Iris pigment epithelial cell (primary cell): Measurements from ENCODE around the gene PATE2.

ENCODE experiments used
- DNase-seq: peaks from one replicate; pipeline ENCODE4 v3.0.0-alpha.2; 2011; ENCODE audit warnings: low read depth

The PATE2 gene

DNA sequence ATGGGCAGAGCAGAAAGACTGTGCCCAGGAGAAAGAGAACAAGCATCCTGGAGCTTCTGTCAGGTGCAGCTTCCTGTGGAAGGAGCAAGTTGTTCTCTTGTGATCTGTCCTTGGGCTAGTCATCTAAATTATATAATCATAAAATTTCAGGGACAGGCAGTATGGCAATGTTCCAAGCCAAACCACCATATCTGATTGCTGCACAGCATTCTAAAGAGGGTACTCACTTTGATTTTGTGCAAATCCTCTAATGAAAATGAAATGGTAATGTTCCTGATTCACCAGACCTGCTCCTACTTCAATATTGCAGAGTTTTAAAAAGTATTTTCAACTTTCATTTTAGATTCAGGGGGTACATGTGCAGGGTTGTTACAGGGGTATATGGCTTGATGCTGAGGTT is at the start of gene PATE2:
Gene PATE2, minus strand, starts transcription at position 101 of the 400 bp plus-strand sequence. Its CDS starts 55 bp downstream, at position 46.
- no peak for DNase-seq

DNA sequence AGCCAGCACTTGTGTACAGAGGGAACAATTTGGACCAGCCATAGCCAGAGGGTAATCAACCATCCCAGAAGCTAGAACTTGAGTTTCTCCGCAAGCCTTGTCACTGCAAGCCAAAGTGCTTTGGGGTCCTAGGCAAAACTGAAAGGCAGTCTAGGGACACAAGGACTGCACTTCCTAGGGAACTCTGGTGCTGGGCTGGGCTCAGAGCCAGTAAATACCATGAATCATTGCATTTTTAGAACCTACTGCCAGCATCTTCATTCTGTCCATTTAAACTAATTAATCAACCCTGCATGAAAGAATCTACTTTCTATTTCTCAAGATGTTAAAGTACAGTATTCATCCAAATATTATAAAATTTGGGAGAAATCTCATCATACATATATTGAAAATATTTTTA is 29.3 kb upstream of the PATE2 start:
- peak; percentile 19 for DNase-seq

DNA sequence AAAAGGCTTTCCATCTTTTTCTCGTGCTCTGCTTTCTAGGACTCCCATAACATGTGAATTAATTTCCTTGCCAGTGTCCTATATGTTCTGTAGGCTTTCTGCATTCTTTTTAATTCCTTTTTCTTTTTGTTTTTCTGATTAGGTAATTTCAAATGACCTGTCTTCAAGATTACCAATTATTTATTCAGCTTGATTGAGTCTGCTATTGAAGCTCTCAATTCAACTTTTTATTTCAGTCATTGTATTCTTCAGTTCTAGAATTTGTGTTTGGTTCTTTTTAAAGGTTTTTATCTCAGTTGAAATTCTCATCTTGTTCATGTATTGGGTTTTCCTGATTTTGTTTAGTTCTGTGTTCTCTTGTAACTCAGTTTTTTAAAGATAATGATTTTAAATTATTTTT is 23.8 kb upstream of the PATE2 start:
- no peak for DNase-seq

DNA sequence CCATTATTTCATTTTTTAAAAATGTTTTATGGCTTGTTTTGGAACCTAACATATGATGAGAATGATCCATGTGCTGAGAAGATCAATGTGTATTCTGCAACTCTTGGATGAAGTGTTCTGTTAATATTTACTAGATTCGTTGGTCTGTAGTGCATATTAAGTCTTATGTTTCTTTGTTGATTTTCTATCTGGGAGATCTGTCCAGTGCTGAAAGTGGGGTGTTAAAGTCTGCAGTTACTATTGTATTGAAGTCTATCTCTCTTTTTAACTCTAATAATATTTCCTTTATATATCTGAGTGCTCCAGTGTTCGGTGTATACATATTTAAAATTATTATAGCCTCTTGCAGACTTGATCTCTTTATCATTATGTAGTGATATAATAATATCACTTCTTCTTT is 21.2 kb upstream of the PATE2 start:
- no peak for DNase-seq

DNA sequence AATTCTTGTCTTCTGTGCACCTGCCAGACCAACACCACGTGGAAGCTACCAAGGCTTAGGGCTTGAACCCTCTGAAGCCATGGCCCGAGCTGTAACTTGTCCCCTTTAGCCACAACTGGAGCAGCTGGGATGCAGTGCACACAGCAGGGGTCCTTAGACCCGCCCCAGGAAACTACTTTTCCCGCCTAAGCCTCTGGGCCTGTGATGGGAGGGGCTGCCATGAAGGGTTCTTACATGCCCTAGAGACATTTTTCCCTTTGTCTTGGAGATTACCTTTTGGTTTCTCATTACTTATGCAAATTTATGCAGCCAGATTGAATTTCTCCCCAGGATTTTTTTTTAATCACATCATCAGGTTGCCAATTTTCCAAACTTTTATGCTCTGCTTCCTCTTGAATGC is 19.0 kb upstream of the PATE2 start:
- DNase-seq: no peak

GRCh38 chr11:125790825-125791224 is 12.2 kb upstream of the PATE2 start:
- DNase-seq: no peak

- DNase-seq: no peak
Observed at GRCh38 chr11:125787827-125788226, 9.2 kb upstream of the PATE2 start, which contains the start of gene PATE3. Gene PATE3 (plus strand): TSS chr11:125788127. CDS start chr11:125788152, 25 bp downstream.

DNA sequence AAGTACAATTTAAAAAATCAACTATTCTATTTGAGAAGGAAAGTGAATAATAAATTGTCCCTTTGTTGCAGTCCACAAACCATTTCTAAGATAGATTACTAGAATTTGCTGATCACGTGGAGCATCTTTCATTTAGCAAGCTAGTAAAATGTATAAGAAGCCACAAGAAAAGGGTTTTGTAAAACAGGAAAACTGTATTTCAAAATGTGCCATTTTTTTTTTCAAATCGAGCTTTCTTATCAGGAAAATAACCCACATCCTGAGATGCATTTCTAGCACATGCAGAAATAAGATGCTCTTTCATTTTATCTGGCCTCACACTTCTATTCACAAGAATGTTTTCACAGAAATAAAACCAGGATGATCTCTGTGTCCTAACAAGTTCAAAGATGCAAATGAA is 6.0 kb upstream of the PATE2 start:
- no peak for DNase-seq

DNA sequence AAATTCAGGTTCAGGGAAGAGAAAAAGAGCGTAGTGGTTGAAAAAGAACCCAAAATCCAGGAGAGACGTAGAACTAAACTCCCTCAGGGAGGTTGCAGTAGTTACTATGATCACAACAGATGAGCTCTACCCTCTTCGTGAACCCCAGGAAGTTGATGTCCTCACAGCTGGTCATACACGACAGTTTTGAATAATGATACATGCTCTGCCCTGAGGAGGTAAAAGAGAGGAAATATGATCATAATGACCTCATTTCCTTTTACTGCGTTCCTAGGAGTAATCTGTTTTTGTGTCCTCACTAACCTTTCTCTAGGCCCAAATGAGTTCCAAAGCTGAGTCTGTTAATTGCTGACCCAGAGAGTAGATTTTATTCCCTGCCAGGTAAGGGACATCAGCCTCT is 1.3 kb downstream of the PATE2 start:
- DNase-seq: peak; percentile 75

DNA sequence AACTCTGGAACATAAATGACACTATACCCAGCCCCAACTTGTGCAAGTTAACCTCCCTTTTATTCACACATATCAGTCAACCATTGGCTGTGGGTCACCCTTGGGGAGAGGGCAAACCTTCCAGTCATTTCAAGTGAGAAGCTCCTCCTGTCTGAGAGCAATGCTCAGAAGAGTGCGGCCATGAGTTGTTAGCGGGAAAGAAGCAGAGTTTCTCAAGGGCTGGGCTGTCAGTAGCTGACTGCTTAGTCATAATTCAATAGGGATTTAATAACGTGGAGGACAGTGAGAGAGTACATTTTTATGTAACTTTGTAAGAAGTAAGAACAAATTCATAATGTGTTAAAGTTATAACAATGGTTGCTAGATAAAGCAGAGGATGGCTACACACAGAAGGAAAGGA is 5.1 kb downstream of the PATE2 start:
- DNase-seq: peak; percentile 74

DNA sequence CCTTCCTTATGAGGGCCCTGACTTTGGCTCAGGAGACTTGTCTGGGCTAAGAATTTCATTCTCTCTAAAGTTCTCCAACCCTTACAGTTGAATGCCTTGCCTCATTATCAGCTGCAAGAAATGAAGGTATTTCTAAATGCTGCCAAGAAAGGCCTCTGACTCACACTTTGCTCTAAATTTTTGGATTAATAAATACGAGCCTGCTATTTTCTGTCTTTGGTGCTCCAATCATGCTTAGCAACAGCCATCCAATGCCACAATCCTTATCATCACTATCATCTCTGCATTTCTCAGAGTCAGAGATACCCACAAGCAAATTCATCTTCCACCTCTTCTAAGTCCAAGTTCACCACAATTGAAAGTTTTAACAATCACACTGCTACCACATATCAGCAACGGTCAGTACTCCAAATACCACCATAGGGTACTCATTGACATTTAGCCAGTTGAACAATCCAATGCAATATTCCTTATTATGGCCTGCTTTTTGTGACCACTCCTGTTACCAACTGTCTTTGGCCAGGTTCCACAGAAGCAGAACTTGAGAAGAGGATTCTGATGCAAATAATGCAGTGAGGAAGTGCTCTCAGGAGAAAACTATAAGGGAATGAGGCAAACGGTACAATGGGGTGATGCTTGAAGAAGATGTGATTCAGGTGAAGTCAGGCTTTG is 5.7 kb downstream of the PATE2 start:
- peak; percentile 90 for DNase-seq

DNA sequence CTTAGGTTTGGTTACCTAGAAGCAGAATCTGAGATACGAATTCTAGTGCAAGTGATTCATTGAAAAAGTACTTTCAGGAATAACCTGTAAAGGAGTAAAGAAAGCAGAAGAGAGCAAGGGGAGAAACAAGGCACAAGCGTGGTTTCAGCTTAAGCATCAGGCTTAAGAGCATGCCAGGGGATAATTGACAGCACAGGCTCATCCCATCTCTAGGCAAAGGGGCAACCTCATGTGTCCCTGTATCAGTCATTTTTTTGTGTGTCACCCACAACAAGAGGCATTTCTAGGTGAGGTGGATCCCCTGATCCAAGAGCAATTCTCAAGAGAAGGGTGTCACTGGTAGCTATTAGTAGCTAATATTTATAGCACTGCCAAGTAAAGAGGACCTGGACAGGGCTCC is 8.0 kb downstream of the PATE2 start:
- no peak for DNase-seq

GRCh38 chr11:125768336-125769046 is 10.1 kb downstream of the PATE2 start:
- DNase-seq: no peak

DNA sequence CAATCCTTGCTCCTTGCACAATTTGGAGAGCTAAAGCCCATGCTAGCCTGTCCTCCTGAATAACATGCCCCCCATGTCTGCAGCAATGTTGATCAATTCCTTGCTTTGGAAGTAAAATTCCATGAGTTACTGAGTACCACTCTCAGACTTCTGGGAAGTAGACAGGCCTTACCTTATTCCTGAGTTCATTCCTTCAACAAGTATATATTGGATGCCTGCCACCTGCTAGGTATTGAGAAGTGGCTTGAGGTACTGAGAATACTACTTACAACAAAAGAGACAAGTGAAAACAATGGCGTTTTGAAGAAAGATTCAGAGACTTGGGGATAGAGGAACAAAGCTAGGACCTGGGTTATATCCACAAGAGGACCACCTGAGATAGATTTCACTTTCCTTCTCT is 12.4 kb downstream of the PATE2 start:
- no peak for DNase-seq

- DNase-seq: no peak
Observed at GRCh38 chr11:125763483-125763882, 15.1 kb downstream of the PATE2 start.

DNA sequence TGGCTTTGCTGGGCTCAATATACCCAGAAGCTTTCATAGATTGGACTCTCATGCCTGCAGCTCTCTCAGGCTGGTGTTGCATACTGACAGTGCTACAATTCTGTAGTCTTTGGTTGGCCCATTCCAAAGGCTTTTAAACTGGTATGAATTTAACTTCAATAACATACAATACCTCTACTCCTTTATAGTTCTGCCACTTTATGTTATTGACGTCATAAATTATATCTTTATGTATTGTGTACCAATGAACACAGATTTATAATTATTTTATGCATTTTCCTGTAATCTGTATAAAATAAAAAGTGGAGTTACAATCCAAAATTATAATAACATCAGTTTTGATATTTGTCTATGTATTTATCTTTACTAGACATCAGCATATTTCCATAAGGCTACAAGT is 16.2 kb downstream of the PATE2 start:
- no peak for DNase-seq

GRCh38 chr11:125756050-125756449 is 22.6 kb downstream of the PATE2 start:
- DNase-seq: no peak

GRCh38 chr11:125750629-125751028 is 28.0 kb downstream of the PATE2 start:
- DNase-seq: no peak

GRCh38 chr11:125745979-125746378 is 32.6 kb downstream of the PATE2 start, which contains the start of gene PATE1:
Gene PATE1 (plus strand): TSS chr11:125746279. CDS start chr11:125746305, 26 bp downstream.
- no peak for DNase-seq

GRCh38 chr11:125743681-125744080 is 34.9 kb downstream of the PATE2 start:
- DNase-seq: no peak

- DNase-seq: no peak
Observed at GRCh38 chr11:125740617-125741016, 38.0 kb downstream of the PATE2 start.

DNA sequence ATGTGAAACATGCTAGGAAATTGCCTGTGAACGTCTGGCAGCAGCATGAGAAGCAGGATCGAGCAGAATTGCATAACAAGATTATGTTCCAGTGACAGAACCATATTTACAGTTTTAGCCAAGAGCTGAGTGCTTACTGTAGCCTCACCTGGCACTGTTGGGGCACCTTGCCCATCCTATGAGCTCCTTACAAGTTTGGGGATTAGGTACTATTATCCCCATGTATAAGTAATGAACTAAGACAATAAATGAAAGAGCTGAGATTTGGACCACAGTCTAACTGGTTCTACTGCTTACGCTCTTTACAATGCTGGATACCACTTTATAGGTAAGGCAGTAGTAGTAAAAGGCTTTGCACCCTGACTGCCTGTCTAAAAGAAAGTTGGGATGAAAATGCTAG is 49.7 kb downstream of the PATE2 start:
- DNase-seq: no peak
